Fibroblast of upper back skin (primary cell): ENCODE data around the gene LENG9.

Experiments
- DNase-seq: peaks from one replicate; pipeline ENCODE4 v3.0.0-alpha.2; 2013

Gene LENG9

GRCh38 chr19:54418930-54419800 is 44.4 kb downstream of the LENG9 start:
- DNase-seq = no peak

GRCh38 chr19:54418030-54418929 is 45.3 kb downstream of the LENG9 start:
- DNase-seq = peak; percentile 10

GRCh38 chr19:54416695-54417491 is 46.7 kb downstream of the LENG9 start:
- no peak for DNase-seq

GRCh38 chr19:54415901-54416673 is 47.5 kb downstream of the LENG9 start:
- DNase-seq = no peak

- no peak for DNase-seq
Observed at GRCh38 chr19:54415208-54415900, 48.2 kb downstream of the LENG9 start, which contains the start of gene TTYH1. Gene TTYH1, plus strand, starts transcription at chr19:54415464. Its CDS starts 89 bp downstream, at chr19:54415553.

GRCh38 chr19:54414156-54414555 is 49.4 kb downstream of the LENG9 start:
- no peak for DNase-seq

GRCh38 chr19:54412877-54413276 is 50.7 kb downstream of the LENG9 start:
- no peak for DNase-seq
